ENCODE measurements around the gene SEMA5B.

GRCh38 chr3:123021388-123021787 is 6.2 kb downstream of the SEMA5B start:
- TF ChIP-seq FOXM1 (IDR thresholded peaks at IDR 0.05; ENCODE audit: low read depth) (no peak), RCOR1 (IDR thresholded peaks at IDR 0.05; ENCODE audit: low read length) (no peak), JUND (IDR thresholded peaks at IDR 0.05) (no peak), POLR2AphosphoS5 (IDR thresholded peaks at IDR 0.05; ENCODE audit: low read depth, low read length) (no peak), EP300 (IDR thresholded peaks at IDR 0.05; ENCODE audit: borderline replicate concordance in 1 of 2, low read depth in 1 of 2, low read length in 1 of 2) (no peak), SIN3A (IDR thresholded peaks at IDR 0.05; ENCODE audit: borderline replicate concordance, low read depth, low read length) (no peak), TAF1 (IDR thresholded peaks at IDR 0.05; ENCODE audit: borderline replicate concordance, low read depth, low read length) (no peak), GATA2 (CRISPR knock-in tag; IDR thresholded peaks at IDR 0.05) (no peak)
- TF ChIP-seq, protein P1, sequence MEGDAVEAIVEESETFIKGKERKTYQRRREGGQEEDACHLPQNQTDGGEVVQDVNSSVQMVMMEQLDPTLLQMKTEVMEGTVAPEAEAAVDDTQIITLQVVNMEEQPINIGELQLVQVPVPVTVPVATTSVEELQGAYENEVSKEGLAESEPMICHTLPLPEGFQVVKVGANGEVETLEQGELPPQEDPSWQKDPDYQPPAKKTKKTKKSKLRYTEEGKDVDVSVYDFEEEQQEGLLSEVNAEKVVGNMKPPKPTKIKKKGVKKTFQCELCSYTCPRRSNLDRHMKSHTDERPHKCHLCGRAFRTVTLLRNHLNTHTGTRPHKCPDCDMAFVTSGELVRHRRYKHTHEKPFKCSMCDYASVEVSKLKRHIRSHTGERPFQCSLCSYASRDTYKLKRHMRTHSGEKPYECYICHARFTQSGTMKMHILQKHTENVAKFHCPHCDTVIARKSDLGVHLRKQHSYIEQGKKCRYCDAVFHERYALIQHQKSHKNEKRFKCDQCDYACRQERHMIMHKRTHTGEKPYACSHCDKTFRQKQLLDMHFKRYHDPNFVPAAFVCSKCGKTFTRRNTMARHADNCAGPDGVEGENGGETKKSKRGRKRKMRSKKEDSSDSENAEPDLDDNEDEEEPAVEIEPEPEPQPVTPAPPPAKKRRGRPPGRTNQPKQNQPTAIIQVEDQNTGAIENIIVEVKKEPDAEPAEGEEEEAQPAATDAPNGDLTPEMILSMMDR (IDR thresholded peaks at IDR 0.05) = no peak
